Adipocyte (in vitro differentiated cells): ENCODE measurements around the gene BBOF1.
"Not testable (repeated sequence)": the region's sequence is repeated elsewhere in the genome, so short reads cannot be mapped to it uniquely, and the experiment has no call there.

Experiments used
- DNase-seq: peaks from one replicate; pipeline ENCODE4 v3.0.0-alpha.2; 2015; ENCODE audit warnings: low read depth
- H3K27me3 ChIP-seq: replicated peaks from 2 replicates; pipeline ENCODE4 v1.7.0; 2013; ENCODE audit warnings: mild to moderate bottlenecking, low read length, moderate library complexity; ENCODE audit not compliant: control insufficient read depth, insufficient read depth
- H3K36me3 ChIP-seq: 2 replicates; pipeline ENCODE4 v1.7.0; 2013; ENCODE audit warnings: low read length, mild to moderate bottlenecking, moderate library complexity; ENCODE audit not compliant: control insufficient read depth, insufficient read depth, severe bottlenecking
- H3K4me1 ChIP-seq: 2 replicates; pipeline ENCODE4 v1.7.0; 2013; ENCODE audit warnings: mild to moderate bottlenecking, low read length, moderate library complexity; ENCODE audit not compliant: control insufficient read depth, insufficient read depth
- H3K4me3 ChIP-seq: 2 replicates; pipeline ENCODE4 v1.7.0; 2013; ENCODE audit warnings: mild to moderate bottlenecking, low read length, moderate library complexity
- H3K9ac ChIP-seq: 2 replicates; pipeline ENCODE4 v1.7.0; 2013; ENCODE audit warnings: mild to moderate bottlenecking, low read length, moderate library complexity
- H3K9me3 ChIP-seq: 2 replicates; pipeline ENCODE4 v1.7.0; 2013; ENCODE audit warnings: mild to moderate bottlenecking, low read length, moderate library complexity; ENCODE audit not compliant: control insufficient read depth

BBOF1 gene

GRCh38 chr14:74109369-74109768 lies 90.2 kb downstream of the BBOF1 start:
- Histone ChIP-seq H3K36me3 (no peaks in the 10 kb centered on the region), H3K27me3 (no peaks in the 10 kb centered on the region), H3K4me1 (peaks cover 9% of the 10 kb centered on the region), H3K4me3 (no peak overlapping the region), H3K9ac (no peak overlapping the region), H3K9me3 (no peaks in the 10 kb centered on the region)
- DNase-seq: peak; percentile 65

- H3K36me3 ChIP-seq, H3K9me3 ChIP-seq, H3K4me3 ChIP-seq, H3K27me3 ChIP-seq, H3K4me1 ChIP-seq, H3K9ac ChIP-seq: not testable (repeated sequence)
- peak; percentile 84 for DNase-seq
These were observed 92.5 kb downstream of the BBOF1 start for GRCh38 chr14:74111395-74112216.
